Fibroblast of skin of right biceps (primary cell): Measurements from ENCODE around the gene HSD3B7.

ENCODE experiments used
- DNase-seq: peaks from one replicate; pipeline ENCODE4 v3.0.0-alpha.2; 2013

HSD3B7 gene

DNA sequence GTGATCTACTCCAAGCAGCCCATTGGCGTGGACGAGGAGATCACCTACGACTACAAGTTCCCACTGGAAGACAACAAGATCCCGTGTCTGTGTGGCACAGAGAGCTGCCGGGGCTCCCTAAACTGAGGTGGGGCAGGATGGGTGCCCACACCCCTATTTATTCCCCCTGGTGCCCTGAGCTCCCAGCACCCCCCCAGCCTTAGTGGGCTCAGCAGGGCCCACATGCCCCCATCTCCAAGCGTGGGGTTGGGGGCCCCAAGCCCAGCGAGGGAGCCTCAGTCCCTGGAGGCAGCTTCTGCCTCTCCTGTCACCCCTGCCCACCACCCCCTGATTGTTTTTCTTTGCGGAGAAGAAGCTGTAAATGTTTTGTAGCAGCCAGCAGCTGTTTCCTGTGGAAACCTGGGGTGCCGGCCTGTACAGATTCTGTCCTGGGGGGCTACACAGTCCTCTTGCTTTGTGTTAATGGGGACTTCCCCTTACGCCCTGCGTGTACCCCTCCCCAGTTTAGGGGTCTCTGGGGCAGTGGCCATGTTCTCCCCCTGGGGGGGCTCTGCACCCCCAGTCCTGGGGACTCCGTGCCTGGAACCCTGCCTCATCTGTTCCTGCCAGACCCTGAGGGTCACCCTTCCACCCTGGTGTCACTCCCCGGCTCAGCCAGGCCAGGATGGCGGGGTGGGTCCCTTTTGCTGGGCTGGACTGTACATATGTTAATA, 953 bp upstream of the HSD3B7 start:
- no peak for DNase-seq

GRCh38 chr16:30985401-30986128, 558 bp downstream of the HSD3B7 start:
- no peak for DNase-seq

DNA sequence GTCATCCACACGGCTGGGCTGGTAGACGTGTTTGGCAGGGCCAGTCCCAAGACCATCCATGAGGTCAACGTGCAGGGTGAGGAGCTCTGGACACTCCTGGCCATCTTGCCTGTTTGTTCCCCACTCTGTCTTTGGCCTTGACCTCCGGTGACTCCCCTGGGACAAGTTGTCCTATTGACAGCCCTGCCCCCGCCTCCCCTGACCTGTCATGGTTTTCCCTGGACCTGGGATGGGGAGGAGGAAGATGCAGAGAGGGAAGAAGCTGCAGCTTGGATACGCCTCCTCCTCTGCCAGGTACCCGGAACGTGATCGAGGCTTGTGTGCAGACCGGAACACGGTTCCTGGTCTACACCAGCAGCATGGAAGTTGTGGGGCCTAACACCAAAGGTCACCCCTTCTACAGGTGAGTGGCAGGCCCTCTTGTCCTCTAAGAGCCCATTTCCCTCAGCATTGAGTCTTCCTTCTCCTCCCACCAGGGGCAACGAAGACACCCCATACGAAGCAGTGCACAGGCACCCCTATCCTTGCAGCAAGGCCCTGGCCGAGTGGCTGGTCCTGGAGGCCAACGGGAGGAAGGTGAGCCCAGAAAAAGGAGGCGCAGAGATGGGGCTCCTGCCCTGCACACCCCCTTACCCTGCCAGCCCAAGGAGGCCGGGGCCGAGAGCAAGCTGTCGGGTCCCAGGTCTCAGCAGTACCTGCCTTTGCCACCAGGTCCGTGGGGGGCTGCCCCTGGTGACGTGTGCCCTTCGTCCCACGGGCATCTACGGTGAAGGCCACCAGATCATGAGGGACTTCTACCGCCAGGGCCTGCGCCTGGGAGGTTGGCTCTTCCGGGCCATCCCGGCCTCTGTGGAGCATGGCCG, 1.4 kb downstream of the HSD3B7 start:
- DNase-seq = no peak

DNA sequence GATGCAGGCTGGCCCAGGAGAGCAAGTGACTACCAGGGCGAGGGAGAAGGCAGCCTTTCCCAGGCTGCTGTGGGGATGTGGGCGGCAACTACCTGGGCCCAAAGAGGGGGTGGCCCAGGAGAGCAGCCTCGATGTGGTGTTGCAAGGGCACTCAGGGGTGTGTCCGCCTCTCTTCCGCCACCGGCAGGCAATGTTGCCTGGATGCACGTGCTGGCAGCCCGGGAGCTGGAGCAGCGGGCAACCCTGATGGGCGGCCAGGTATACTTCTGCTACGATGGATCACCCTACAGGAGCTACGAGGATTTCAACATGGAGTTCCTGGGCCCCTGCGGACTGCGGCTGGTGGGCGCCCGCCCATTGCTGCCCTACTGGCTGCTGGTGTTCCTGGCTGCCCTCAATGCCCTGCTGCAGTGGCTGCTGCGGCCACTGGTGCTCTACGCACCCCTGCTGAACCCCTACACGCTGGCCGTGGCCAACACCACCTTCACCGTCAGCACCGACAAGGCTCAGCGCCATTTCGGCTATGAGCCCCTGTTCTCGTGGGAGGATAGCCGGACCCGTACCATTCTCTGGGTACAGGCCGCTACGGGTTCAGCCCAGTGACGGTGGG, 2.7 kb downstream of the HSD3B7 start:
- no peak for DNase-seq

- no peak for DNase-seq
Measured at GRCh38 chr16:30989469-30990047, 4.6 kb downstream of the HSD3B7 start.

- DNase-seq = no peak
Measured at GRCh38 chr16:30990105-30990504, 5.1 kb downstream of the HSD3B7 start.

- DNase-seq = no peak
Measured at GRCh38 chr16:30991052-30991451, 6.0 kb downstream of the HSD3B7 start.

GRCh38 chr16:30992276-30992780, 7.3 kb downstream of the HSD3B7 start:
- no peak for DNase-seq

- no peak for DNase-seq
Measured at GRCh38 chr16:30992931-30993816, 8.2 kb downstream of the HSD3B7 start.

GRCh38 chr16:30995927-30996323, 10.9 kb downstream of the HSD3B7 start:
- DNase-seq = no peak

DNA sequence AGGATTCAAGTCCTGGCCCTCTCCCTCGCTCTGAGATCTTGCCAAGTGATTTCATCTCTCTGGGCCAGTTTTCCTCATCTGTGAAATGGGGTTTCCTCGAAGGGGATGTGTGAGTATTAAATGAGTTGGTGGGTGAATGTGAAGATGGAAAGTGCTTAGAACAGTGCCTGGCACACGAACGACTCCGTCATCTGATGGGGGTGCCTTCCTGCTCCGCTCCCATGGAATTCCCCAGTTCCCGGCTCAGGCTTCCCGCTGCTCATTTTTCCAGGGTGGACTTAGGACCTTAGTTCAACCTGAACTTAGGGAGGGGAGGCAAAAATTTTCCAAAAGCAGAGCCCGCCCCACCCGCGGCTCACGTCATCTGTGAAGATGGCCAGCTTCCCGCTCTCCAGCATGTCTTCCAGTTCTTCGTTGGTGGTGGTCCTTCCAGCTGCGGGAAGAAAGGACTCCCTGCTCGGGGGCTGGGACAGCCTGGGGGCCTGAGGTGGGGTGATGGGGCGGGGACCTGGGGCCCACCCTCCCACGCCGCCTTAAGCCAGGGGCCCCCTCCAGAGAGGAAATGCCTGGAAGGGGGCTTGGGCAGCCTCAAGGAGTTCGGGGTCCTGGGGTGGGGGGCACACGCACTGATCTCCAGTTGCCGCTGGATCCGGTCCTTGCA, 11.4 kb downstream of the HSD3B7 start:
- no peak for DNase-seq

DNA sequence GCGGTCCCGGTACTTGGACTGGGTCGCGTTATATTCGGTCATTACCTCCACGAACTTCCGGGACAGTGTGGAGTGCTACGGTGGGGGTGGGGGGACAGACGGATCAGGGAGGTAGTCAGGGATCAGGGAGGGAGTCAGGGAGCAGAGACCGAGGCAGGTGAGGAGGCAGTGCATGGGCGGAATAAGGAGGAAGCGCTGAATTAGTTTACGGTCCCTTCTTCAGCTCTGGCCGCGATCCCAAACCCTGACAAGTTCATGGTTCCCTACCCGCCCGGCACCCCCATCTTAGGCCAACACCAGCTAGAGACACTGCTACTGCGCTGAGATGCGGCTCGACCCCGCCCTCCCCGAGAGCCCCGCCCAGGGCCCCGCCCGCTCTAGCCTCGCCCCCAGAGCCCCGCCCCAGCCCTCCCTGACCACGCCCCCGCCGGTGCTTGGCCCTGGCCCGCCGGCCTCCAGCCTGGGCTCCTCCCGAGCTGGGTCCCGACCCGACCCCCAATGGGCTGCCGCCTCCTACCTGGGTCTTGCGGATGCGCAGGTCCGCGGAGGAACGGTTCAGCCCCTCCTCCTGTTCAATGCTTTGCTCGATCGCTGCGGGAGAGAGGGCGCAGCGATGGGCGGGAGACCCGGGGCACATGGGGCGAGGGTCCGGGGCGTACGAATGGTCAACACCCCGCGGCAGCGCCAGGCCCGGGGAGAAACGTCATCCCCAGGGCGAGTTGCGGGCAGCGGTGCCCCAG, 12.1 kb downstream of the HSD3B7 start:
- peak; percentile 79 for DNase-seq

- DNase-seq = peak; percentile 87
Measured at GRCh38 chr16:30997725-30998711, 13.0 kb downstream of the HSD3B7 start.

GRCh38 chr16:30998852-30999761, 14.1 kb downstream of the HSD3B7 start:
- no peak for DNase-seq

DNA sequence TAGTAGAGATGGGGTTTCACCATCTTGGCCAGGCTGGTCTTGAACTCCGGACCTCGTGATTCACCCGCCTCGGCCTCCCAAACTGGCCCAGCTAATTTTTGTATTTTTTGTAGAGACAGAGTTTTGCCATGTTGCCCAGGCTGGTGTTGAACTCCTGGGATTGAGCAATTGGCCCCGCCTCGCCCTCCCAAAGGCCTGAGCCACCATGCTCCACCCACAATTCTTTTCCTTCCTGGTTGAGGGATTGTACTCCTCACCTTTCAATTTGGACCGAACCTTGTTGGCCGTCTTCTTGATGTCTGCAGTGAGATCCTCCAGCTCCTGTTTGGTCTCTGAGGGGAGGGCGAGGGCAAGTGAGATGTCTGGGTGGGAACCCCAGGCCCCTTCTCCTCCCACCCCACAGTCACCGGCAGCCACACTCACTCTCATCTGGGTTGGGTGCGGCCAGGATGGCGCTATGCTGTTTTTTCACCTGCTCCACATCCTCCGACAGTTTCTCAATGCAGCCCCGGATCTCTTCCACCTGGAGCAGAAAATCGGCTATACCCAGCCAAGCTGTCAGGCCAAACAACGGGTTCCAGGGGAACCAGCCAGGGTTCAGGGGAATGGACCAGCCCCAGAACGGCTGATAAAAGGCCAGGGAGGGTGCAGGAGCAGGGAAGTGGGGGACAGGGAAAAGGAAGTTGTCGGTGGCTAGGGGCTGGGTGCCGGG, 15.8 kb downstream of the HSD3B7 start:
- DNase-seq = no peak

DNA sequence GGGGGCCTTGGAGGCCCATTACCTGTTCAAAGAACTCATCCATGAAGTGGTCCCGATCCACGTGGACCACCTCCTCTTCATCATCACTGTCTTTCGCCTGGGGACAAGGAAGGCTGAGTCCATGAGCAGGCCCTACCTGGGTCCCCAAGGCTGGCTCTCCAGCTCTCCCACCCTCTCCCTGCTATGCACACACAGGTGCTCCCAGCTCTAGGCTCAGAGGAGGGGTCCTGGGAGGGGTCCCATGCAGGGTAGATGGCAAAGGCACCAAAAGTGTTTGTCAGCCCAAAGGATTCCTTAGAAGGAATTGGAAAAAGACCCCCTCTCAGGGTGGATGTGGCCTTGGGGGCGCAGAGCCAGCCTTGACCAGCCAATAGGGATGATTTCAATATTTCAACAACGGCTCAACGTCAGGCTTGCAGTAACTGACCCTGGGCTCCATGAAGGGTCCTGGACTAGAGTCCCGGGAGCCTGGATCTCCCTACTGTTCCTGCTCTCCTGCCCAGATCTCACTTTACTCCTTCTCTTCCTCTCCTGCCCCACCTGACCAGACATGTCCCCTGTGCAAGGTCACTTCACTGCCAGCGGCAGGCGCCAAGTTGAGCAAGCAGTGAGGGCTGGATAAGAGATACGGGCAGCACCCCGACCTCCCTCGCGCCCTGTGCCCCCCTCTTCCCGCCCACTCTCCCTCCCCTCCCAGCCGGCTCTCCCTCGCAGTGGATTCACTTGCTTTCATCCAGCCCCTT, 16.7 kb downstream of the HSD3B7 start:
- no peak for DNase-seq
